SU-DHL-6 (cell line): ENCODE measurements around the gene CATSPER2.
"Not testable (repeated sequence)": the region's sequence is repeated elsewhere in the genome, so short reads cannot be mapped to it uniquely, and the experiment has no call there.

ENCODE experiments used
- H2AFZ ChIP-seq: fragments of 200-600 bp; sonication (generic); 2 replicates; pipeline ENCODE4 v1.6.1; 2014; ENCODE audit warnings: low read depth, mild to moderate bottlenecking, moderate library complexity, mixed read lengths, antibody characterized with exemption, low read length; ENCODE audit not compliant: severe bottlenecking
- H3F3A ChIP-seq: fragments of 200-600 bp; shearing (Covaris generic); 2 replicates; pipeline ENCODE4 v1.6.0; 2016; ENCODE audit warnings: antibody characterized with exemption, mild to moderate bottlenecking; ENCODE audit not compliant: insufficient read depth
- H3K27ac ChIP-seq: fragments of 200-600 bp; sonication (generic); 2 replicates; pipeline ENCODE4 v1.5.1; 2016; ENCODE audit warnings: low read depth, mild to moderate bottlenecking, low read length, moderate library complexity, mixed read lengths
- H3K27me3 ChIP-seq: fragments of 200-600 bp; sonication (generic), shearing (Covaris generic); 2 replicates; pipeline ENCODE4 v1.6.0; 2014; ENCODE audit warnings: mild to moderate bottlenecking, low read length
- H3K36me3 ChIP-seq: fragments of 200-600 bp; sonication (generic); 2 replicates; pipeline ENCODE4 v1.6.1; 2014; ENCODE audit warnings: mild to moderate bottlenecking, low read length, mixed read lengths
- H3K4me2 ChIP-seq: fragments of 300-600, 200-600 bp; shearing (Covaris generic), sonication (generic); 2 replicates; pipeline ENCODE4 v1.6.0; 2014; ENCODE audit warnings: low read length, low read depth, mild to moderate bottlenecking; ENCODE audit not compliant: poor library complexity, severe bottlenecking
- H3K4me3 ChIP-seq: fragments of 200-600 bp; sonication (generic); 2 replicates; pipeline ENCODE4 v1.5.1; 2014; ENCODE audit warnings: antibody characterized with exemption, low read length, mild to moderate bottlenecking, mixed read lengths; ENCODE audit not compliant: insufficient read depth, poor library complexity, severe bottlenecking
- H3K79me2 ChIP-seq: fragments of 200-600 bp; sonication (generic); 2 replicates; pipeline ENCODE4 v1.6.1; 2014; ENCODE audit warnings: mild to moderate bottlenecking, low read length, moderate library complexity; ENCODE audit not compliant: insufficient read depth
- H3K9ac ChIP-seq: fragments of 200-600 bp; sonication (generic); 2 replicates; pipeline ENCODE4 v1.7.0; 2014; ENCODE audit warnings: mild to moderate bottlenecking, low read length
- H3K9me2 ChIP-seq: fragments of 200-600 bp; sonication (generic); replicated peaks from 2 replicates; pipeline ENCODE4 v1.6.1; 2014; ENCODE audit warnings: low read length; ENCODE audit not compliant: insufficient read depth
- H3K9me3 ChIP-seq: fragments of 200-600 bp; sonication (generic); 2 replicates; pipeline ENCODE4 v1.6.1; 2014; ENCODE audit warnings: low read length, mixed read lengths; ENCODE audit not compliant: insufficient read depth
- H4K20me1 ChIP-seq: fragments of 200-600 bp; sonication (generic); 2 replicates; pipeline ENCODE4 v1.6.1; 2014; ENCODE audit warnings: low read depth, mild to moderate bottlenecking, antibody characterized with exemption, low read length, moderate library complexity, mixed read lengths

Gene CATSPER2

GRCh38 chr15:43663333-43663732 lies 14.7 kb upstream of the CATSPER2 start:
- not testable (repeated sequence) for H3K79me2 ChIP-seq, H3K9ac ChIP-seq, H3K9me3 ChIP-seq, H3K4me2 ChIP-seq, H4K20me1 ChIP-seq, H3K9me2 ChIP-seq, H3K27me3 ChIP-seq, H3K36me3 ChIP-seq, H3K4me3 ChIP-seq, H3K27ac ChIP-seq, H2AFZ ChIP-seq, H3F3A ChIP-seq

GRCh38 chr15:43662293-43662692 lies 13.6 kb upstream of the CATSPER2 start:
- H3K9me2 ChIP-seq, H2AFZ ChIP-seq, H4K20me1 ChIP-seq, H3K4me3 ChIP-seq, H3K9ac ChIP-seq, H3K4me2 ChIP-seq, H3F3A ChIP-seq, H3K79me2 ChIP-seq, H3K36me3 ChIP-seq, H3K27me3 ChIP-seq, H3K27ac ChIP-seq, H3K9me3 ChIP-seq: not testable (repeated sequence)

GRCh38 chr15:43659727-43660126 lies 11.1 kb upstream of the CATSPER2 start:
- H3K27ac ChIP-seq, H3K4me2 ChIP-seq, H3K36me3 ChIP-seq, H3K27me3 ChIP-seq, H3K4me3 ChIP-seq, H3K79me2 ChIP-seq, H2AFZ ChIP-seq, H3K9me2 ChIP-seq, H3K9ac ChIP-seq, H3F3A ChIP-seq, H3K9me3 ChIP-seq, H4K20me1 ChIP-seq: not testable (repeated sequence)

GRCh38 chr15:43649430-43649926 lies 834 bp upstream of the CATSPER2 start:
- not testable (repeated sequence) for H3K9me2 ChIP-seq, H4K20me1 ChIP-seq, H3K4me3 ChIP-seq, H3K27me3 ChIP-seq, H3F3A ChIP-seq, H3K9ac ChIP-seq, H3K9me3 ChIP-seq, H3K4me2 ChIP-seq, H3K36me3 ChIP-seq, H3K27ac ChIP-seq, H2AFZ ChIP-seq, H3K79me2 ChIP-seq

- not testable (repeated sequence) for H3F3A ChIP-seq, H3K9ac ChIP-seq, H3K36me3 ChIP-seq, H4K20me1 ChIP-seq, H3K27me3 ChIP-seq, H3K4me3 ChIP-seq, H2AFZ ChIP-seq, H3K27ac ChIP-seq, H3K79me2 ChIP-seq, H3K9me3 ChIP-seq, H3K9me2 ChIP-seq, H3K4me2 ChIP-seq
Measured at GRCh38 chr15:43638464-43639204, 10.0 kb downstream of the CATSPER2 start.

GRCh38 chr15:43626937-43627336 lies 21.7 kb downstream of the CATSPER2 start:
- not testable (repeated sequence) for H3K27me3 ChIP-seq, H3F3A ChIP-seq, H3K9me3 ChIP-seq, H2AFZ ChIP-seq, H3K9me2 ChIP-seq, H4K20me1 ChIP-seq, H3K27ac ChIP-seq, H3K4me2 ChIP-seq, H3K36me3 ChIP-seq, H3K9ac ChIP-seq, H3K79me2 ChIP-seq, H3K4me3 ChIP-seq
